HG02852 (cell line): ENCODE measurements around the gene SSR1.

Experiments
- ATAC-seq: cut with Tn5 transposase; IDR thresholded peaks from one replicate; pipeline ENCODE4 v1.9.1; 2021; ENCODE audit warnings: mild to moderate bottlenecking, moderate library complexity; ENCODE audit not compliant: unreplicated experiment

The SSR1 gene

GRCh38 chr6:7260291-7261031, 52.5 kb downstream of the SSR1 start:
- ATAC-seq = peak; percentile 8

- ATAC-seq = no peak
Observed at GRCh38 chr6:7258231-7258763, 54.7 kb downstream of the SSR1 start.

GRCh38 chr6:7257521-7258230, 55.3 kb downstream of the SSR1 start:
- no peak for ATAC-seq

GRCh38 chr6:7256785-7257184, 56.2 kb downstream of the SSR1 start:
- no peak for ATAC-seq

- ATAC-seq = no peak
Observed at GRCh38 chr6:7255918-7256317, 57.1 kb downstream of the SSR1 start.

GRCh38 chr6:7254980-7255835, 57.8 kb downstream of the SSR1 start:
- ATAC-seq = no peak

- ATAC-seq = no peak
Observed at GRCh38 chr6:7252390-7252789, 60.6 kb downstream of the SSR1 start.

- ATAC-seq = no peak
Observed at GRCh38 chr6:7251646-7252260, 61.2 kb downstream of the SSR1 start.

- ATAC-seq = no peak
Observed at GRCh38 chr6:7250812-7251211, 62.2 kb downstream of the SSR1 start.

GRCh38 chr6:7249946-7250643, 62.9 kb downstream of the SSR1 start:
- no peak for ATAC-seq

GRCh38 chr6:7249391-7249790, 63.6 kb downstream of the SSR1 start:
- ATAC-seq = no peak

- no peak for ATAC-seq
Observed at GRCh38 chr6:7247828-7248227, 65.2 kb downstream of the SSR1 start.

GRCh38 chr6:7247179-7247456, 65.9 kb downstream of the SSR1 start:
- ATAC-seq = no peak

- ATAC-seq = no peak
Observed at GRCh38 chr6:7246401-7247178, 66.4 kb downstream of the SSR1 start.

- no peak for ATAC-seq
Observed at GRCh38 chr6:7245668-7246393, 67.2 kb downstream of the SSR1 start.

- no peak for ATAC-seq
Observed at GRCh38 chr6:7243179-7243981, 69.6 kb downstream of the SSR1 start.

- no peak for ATAC-seq
Observed at GRCh38 chr6:7242835-7243178, 70.2 kb downstream of the SSR1 start.
